OCI-M1 (cell line): Measurements from ENCODE around the gene MBNL1.
"Not testable (repeated sequence)": the region's sequence is repeated elsewhere in the genome, so short reads cannot be mapped to it uniquely, and the experiment has no call there.

Source experiments
- DNase-seq: peaks from one replicate; lab custom pipeline; 2025; lab: John Stamatoyannopoulos, UW

MBNL1 gene

GRCh38 chr3:152319831-152320617 is 51.3 kb downstream of the MBNL1 start:
- peak; percentile 89 for DNase-seq

GRCh38 chr3:152321200-152321954 is 52.6 kb downstream of the MBNL1 start:
- no peak for DNase-seq

GRCh38 chr3:152321955-152322377 is 53.2 kb downstream of the MBNL1 start:
- no peak for DNase-seq

GRCh38 chr3:152322756-152323155 is 54.0 kb downstream of the MBNL1 start:
- DNase-seq, result peak; percentile 37

- DNase-seq, result peak; percentile 31
Measured at GRCh38 chr3:152323834-152324233, 55.1 kb downstream of the MBNL1 start.

GRCh38 chr3:152325136-152325535 is 56.4 kb downstream of the MBNL1 start:
- no peak for DNase-seq

- DNase-seq, result no peak
Measured at GRCh38 chr3:152327203-152327602, 58.5 kb downstream of the MBNL1 start.

GRCh38 chr3:152328841-152329240 is 60.1 kb downstream of the MBNL1 start:
- DNase-seq, result no peak

- DNase-seq, result peak; percentile 68
Measured at GRCh38 chr3:152330559-152330958, 61.8 kb downstream of the MBNL1 start.

GRCh38 chr3:152331018-152331541 is 62.4 kb downstream of the MBNL1 start:
- peak; percentile 39 for DNase-seq

GRCh38 chr3:152331998-152332397 is 63.3 kb downstream of the MBNL1 start:
- no peak for DNase-seq

GRCh38 chr3:152333928-152334327 is 65.2 kb downstream of the MBNL1 start:
- no peak for DNase-seq

GRCh38 chr3:152334761-152335160 is 66.0 kb downstream of the MBNL1 start:
- DNase-seq, result no peak

GRCh38 chr3:152335273-152335672 is 66.5 kb downstream of the MBNL1 start:
- no peak for DNase-seq

GRCh38 chr3:152337337-152337736 is 68.6 kb downstream of the MBNL1 start:
- DNase-seq, result not testable (repeated sequence)

- no peak for DNase-seq
Measured at GRCh38 chr3:152338159-152338720, 69.5 kb downstream of the MBNL1 start.

GRCh38 chr3:152339881-152340505 is 71.3 kb downstream of the MBNL1 start:
- DNase-seq, result no peak

GRCh38 chr3:152345233-152345632 is 76.5 kb downstream of the MBNL1 start:
- no peak for DNase-seq

GRCh38 chr3:152346058-152346457 is 77.3 kb downstream of the MBNL1 start:
- DNase-seq, result no peak

GRCh38 chr3:152346740-152347139 is 78.0 kb downstream of the MBNL1 start:
- DNase-seq, result no peak

- no peak for DNase-seq
Measured at GRCh38 chr3:152348436-152349177, 79.9 kb downstream of the MBNL1 start.

GRCh38 chr3:152349392-152349791 is 80.7 kb downstream of the MBNL1 start:
- no peak for DNase-seq
